ENCODE data around the gene STARD5.

STARD5 gene

DNA sequence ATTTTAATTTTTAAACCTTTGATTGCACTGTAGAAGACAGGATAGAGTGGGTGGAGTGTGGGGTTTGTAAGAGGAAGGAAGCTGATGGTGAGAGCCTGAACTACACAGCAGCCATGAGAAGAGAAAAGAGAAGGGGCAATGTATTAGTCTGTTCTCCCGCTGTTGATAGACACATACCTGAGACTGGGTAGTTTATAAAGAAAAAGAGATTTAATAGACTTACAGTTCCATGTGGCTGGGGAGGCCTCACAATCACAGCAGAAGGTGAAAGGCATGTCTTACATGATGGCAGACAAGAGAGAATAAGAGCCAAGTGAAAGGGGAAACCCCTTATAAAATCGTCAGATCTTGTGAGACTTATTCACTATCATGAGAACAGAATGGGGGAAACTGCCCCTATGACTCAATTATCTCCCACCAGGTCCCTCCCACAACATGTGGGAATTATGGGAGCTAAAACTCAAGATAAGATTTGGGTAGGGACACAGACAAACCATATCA lies 37.3 kb downstream of the STARD5 start:
- DNase-seq (ENCODE audit: low read depth) = no peak
- TF ChIP-seq, protein P1, sequence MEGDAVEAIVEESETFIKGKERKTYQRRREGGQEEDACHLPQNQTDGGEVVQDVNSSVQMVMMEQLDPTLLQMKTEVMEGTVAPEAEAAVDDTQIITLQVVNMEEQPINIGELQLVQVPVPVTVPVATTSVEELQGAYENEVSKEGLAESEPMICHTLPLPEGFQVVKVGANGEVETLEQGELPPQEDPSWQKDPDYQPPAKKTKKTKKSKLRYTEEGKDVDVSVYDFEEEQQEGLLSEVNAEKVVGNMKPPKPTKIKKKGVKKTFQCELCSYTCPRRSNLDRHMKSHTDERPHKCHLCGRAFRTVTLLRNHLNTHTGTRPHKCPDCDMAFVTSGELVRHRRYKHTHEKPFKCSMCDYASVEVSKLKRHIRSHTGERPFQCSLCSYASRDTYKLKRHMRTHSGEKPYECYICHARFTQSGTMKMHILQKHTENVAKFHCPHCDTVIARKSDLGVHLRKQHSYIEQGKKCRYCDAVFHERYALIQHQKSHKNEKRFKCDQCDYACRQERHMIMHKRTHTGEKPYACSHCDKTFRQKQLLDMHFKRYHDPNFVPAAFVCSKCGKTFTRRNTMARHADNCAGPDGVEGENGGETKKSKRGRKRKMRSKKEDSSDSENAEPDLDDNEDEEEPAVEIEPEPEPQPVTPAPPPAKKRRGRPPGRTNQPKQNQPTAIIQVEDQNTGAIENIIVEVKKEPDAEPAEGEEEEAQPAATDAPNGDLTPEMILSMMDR (conservative IDR thresholded peaks at IDR 0.05; ENCODE audit: low read depth, low read length) = no peak
- H3K4me3 ChIP-seq (ENCODE audit: low read length) = no peak overlapping the region

DNA sequence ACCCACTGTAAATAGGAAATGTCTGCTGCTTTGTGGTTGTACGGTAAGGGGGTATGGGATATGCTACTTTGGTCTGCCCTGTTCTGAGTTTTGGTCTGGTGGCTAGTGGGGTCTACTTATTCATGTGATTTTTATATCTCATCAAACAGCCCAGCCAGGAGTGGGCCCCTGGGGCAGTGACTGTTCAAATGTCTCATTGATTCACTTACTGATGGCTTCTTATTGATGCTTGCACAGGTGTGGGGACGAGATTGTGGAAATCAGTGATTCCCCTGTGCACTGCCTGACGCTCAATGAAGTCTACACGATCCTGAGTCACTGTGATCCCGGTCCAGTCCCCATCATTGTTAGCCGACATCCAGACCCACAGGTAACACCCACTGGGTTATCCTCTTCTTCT lies 38.5 kb downstream of the STARD5 start:
- H3K4me3 ChIP-seq (ENCODE audit: low read length) = no peak overlapping the region
- TF ChIP-seq, protein P1 (conservative IDR thresholded peaks at IDR 0.05; ENCODE audit: low read depth, low read length) = no peak
- no peak for DNase-seq (ENCODE audit: low read depth)

DNA sequence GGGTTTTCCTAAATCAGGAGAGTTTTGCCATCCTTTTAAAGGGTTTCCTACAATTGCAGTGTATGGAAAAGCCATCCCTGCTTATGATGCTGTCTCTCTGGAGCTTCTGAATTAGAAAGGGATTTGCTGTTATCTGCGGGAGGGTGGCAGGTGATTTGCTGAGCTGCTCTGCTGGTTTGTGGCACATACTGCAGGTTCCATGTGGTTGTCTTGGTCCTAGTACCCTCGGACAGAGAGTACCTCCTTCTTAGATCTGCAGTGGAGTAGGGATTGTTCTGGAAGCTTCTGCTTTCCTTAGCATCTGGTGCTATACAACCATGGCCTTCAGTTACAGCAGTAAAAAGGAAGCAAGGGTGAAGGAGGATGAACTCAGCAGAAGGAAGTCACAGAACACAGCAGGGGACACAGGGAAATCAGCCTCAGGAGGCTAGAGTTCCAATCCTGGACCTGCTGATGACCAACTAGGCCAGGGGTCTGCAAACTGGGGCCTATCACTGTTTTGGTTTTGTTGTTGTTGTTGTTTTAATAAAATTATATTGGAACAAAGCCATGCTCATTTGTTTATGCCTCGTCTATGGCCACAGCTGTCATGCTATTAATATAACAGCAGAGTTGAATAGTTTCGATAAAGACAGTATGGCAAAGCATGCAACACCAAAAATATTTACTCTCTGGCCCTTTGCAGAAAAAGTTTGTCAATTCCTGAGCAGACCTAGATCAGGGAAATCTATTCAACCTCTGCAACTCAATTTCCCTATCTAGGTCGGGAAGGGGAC lies 39.5 kb downstream of the STARD5 start:
- TF ChIP-seq, protein P1 (conservative IDR thresholded peaks at IDR 0.05; ENCODE audit: low read depth, low read length) = no peak
- no peak for DNase-seq (ENCODE audit: low read depth)
- no peak overlapping the region for H3K4me3 ChIP-seq (ENCODE audit: low read length)

DNA sequence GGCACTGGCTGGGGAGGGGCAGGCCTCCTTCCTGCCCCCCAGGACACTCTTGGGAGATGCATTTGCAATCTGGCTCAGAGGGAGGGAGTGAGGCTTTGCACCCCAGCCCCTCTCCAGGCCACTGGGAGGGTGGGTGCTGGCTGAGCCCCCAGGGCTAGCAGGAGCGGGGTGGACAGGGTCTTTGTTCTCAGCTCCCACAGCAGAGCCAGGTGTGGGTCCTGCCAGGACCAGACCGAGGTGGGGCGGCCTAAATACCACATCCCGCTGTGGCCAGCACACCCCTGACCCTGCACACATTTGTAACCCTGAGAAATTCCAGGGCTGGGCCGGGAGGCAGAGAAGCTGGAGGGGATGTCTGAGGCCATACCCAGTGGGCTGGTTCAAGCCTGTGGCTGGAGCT lies 41.0 kb downstream of the STARD5 start:
- TF ChIP-seq, protein P1 (conservative IDR thresholded peaks at IDR 0.05; ENCODE audit: low read depth, low read length) = no peak
- H3K4me3 ChIP-seq (ENCODE audit: low read length) = no peak overlapping the region
- no peak for DNase-seq (ENCODE audit: low read depth)

DNA sequence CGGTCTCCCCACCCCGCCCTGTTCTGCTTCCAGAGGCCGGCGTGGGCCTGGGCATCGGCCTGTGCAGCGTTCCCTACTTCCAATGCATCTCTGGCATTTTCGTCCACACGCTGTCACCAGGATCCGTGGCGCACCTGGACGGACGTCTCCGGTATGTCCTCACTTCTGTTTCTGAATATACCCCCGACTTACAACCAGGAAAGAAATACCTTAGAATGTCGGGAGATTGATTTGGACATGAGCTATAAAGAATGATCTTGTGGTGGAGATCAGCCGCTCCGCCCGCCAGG lies 41.4 kb downstream of the STARD5 start:
- no peak overlapping the region for H3K4me3 ChIP-seq (ENCODE audit: low read length)
- TF ChIP-seq, protein P1 (conservative IDR thresholded peaks at IDR 0.05; ENCODE audit: low read depth, low read length) = no peak
- DNase-seq (ENCODE audit: low read depth) = no peak

DNA sequence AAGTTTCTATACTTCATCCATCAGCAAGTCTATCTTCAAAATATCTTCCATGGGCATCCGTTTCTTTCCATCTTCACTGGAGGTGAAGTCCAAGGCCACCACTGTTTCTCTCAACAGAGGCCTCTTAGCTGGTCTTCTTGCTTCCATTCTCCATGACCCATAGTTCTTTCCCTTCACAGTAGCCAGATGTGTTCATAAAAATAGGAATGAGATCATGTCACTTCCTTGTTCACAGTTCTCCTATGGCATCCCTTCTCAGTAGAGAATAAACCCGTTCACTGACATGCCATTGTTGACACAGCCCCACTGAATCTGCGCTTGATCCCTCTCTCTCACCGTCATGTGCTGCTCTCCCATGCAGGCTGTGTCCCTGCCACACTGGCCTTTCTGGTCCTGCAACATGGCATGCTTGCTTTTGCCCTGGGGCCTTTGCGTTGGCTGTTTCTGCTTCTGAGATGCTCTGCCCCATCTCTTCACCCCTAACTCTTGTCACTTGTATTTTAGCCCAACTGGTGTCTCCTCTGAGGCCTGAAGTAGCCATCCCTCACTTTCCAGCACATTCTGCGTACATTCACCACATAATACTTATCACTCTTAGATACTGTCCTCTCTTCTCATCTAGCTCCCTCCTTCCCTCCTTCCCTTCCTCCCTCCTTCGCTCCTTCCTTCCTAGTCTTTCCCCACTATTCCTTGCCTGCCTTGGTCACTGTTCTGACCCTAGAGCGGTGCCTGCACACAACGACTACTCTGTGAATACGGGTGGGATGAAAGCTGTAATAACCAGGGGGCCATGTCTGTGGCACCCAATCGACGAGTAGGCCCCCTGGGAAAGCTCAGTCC lies 42.0 kb downstream of the STARD5 start:
- H3K4me3 ChIP-seq (ENCODE audit: low read length) = no peak overlapping the region
- DNase-seq (ENCODE audit: low read depth) = no peak
- TF ChIP-seq, protein P1 (conservative IDR thresholded peaks at IDR 0.05; ENCODE audit: low read depth, low read length) = no peak

DNA sequence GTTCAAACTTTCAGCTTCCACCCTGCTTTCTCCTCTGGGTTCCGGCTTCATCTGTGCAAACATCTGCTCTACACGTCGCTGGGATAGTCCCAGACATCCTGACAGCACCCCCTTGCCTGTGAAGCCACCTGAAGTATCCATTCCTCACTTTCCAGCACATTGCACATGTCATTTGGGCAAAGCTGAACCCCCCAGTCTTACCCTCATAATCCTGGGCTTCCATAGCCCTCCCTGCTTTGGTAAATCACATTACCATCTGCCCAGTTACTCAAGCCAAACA lies 42.5 kb downstream of the STARD5 start:
- H3K4me3 ChIP-seq (ENCODE audit: low read length) = no peak overlapping the region
- no peak for DNase-seq (ENCODE audit: low read depth)
- TF ChIP-seq, protein P1 (conservative IDR thresholded peaks at IDR 0.05; ENCODE audit: low read depth, low read length) = no peak

Data from retinal pigment epithelial cell (primary cell).